Ureter (tissue), 1 donor: ENCODE data around the gene RNFT2. TPM values are rescaled to one million over a fixed set of nuclear protein-coding genes. Genes with fewer than 3 reads are reported as not detected.
"Not testable (repeated sequence)": the region's sequence is repeated elsewhere in the genome, so short reads cannot be mapped to it uniquely, and the experiment has no call there.

ENCODE experiments used
- DNase-seq: peaks from one replicate; pipeline ENCODE4 v3.0.0-alpha.2; 2020; ENCODE audit warnings: low spot score
- total RNA-seq: library from RNA; stranded (reverse); gene quantifications from one replicate; pipeline ENCODE4 v1.2.4, GENCODE V29; 2023
- donor health status: DM: yes; HTN: yes; CAD: no.

The RNFT2 gene
- total RNA-seq, 1 donor from 2014 or later: 7.2 TPM

- DNase-seq: no peak
Observed at GRCh38 chr12:116710370-116711150, 27.6 kb upstream of the RNFT2 start.

GRCh38 chr12:116712458-116713303 is 25.4 kb upstream of the RNFT2 start:
- no peak for DNase-seq

- DNase-seq: no peak
Observed at GRCh38 chr12:116713527-116713926, 24.6 kb upstream of the RNFT2 start.

GRCh38 chr12:116714175-116714574 is 23.9 kb upstream of the RNFT2 start:
- no peak for DNase-seq

GRCh38 chr12:116717466-116718437 is 20.4 kb upstream of the RNFT2 start:
- DNase-seq: peak; percentile 72

GRCh38 chr12:116718655-116719454 is 19.3 kb upstream of the RNFT2 start:
- DNase-seq: no peak

GRCh38 chr12:116719731-116720528 is 18.2 kb upstream of the RNFT2 start:
- no peak for DNase-seq

- DNase-seq: no peak
Observed at GRCh38 chr12:116722245-116722644, 15.9 kb upstream of the RNFT2 start.

GRCh38 chr12:116726694-116727093 is 11.4 kb upstream of the RNFT2 start:
- no peak for DNase-seq

- no peak for DNase-seq
Observed at GRCh38 chr12:116727261-116727660, 10.9 kb upstream of the RNFT2 start.

GRCh38 chr12:116727891-116728290 is 10.2 kb upstream of the RNFT2 start:
- DNase-seq: no peak

- DNase-seq: no peak
Observed at GRCh38 chr12:116731801-116732200, 6.3 kb upstream of the RNFT2 start.

- no peak for DNase-seq
Observed at GRCh38 chr12:116734156-116734768, 3.9 kb upstream of the RNFT2 start.

- DNase-seq: no peak
Observed at GRCh38 chr12:116735084-116735483, 3.0 kb upstream of the RNFT2 start.

- no peak for DNase-seq
Observed at GRCh38 chr12:116735951-116736599, 2.0 kb upstream of the RNFT2 start.

GRCh38 chr12:116736962-116737773 is 947 bp upstream of the RNFT2 start:
- DNase-seq: no peak

GRCh38 chr12:116739381-116739887 is 1.3 kb downstream of the RNFT2 start:
- no peak for DNase-seq

GRCh38 chr12:116742787-116743186 is 4.7 kb downstream of the RNFT2 start:
- not testable (repeated sequence) for DNase-seq
